GM12892 (cell line): ENCODE measurements around the gene ACTG2.

Experiments
- POLR2A ChIP-seq: IDR thresholded peaks from 2 replicates; pipeline ENCODE4 v1.6.1; 2011; ENCODE audit warnings: low read depth, low read length, control low read depth
- POLR2AphosphoS5 ChIP-seq: IDR thresholded peaks from 2 replicates; pipeline ENCODE4 v1.6.1; 2011; ENCODE audit warnings: low read depth, low read length, control low read depth

GRCh38 chr2:73937103-73937885, 44.5 kb downstream of the ACTG2 start:
- TF ChIP-seq POLR2A (no peak), POLR2AphosphoS5 (no peak)
